Heart right ventricle (tissue), 16 donors: Measurements from ENCODE around the gene INSRR. TPM values are rescaled to one million over a fixed set of nuclear protein-coding genes. Genes with fewer than 3 reads are reported as not detected.

Experiments
- ATAC-seq, 8 donors: fragments of 200-7000 bp; cut with Tn5 transposase; one replicate each; pipeline ENCODE4 v1.9.1; 2020; ENCODE audit warnings: mild to moderate bottlenecking in 8 of 8, moderate library complexity in 8 of 8, moderate number of reproducible peaks in 1 of 8
- DNase-seq, 2 donors: peaks; one replicate each; pipeline ENCODE4 v3.0.0-alpha.2; 2020
- H3K27ac ChIP-seq, 10 donors: fragments of 200-600 bp; sonication (generic) in 2 of 10; one replicate each; pipeline versions ENCODE4 v1.5.0 to v1.8.0; 2020 to 2022; ENCODE audit warnings: mild to moderate bottlenecking in 3 of 10
- H3K27me3 ChIP-seq, 7 donors: fragments of 200-600 bp; one replicate each; pipeline ENCODE4 v1.8.0; 2021 to 2022; ENCODE audit warnings: mild to moderate bottlenecking in 2 of 7
- H3K36me3 ChIP-seq, 9 donors: fragments of 200-600 bp; sonication (generic) in 1 of 9; one replicate each; pipeline versions ENCODE4 v1.5.0 to v1.8.0; 2020 to 2022; ENCODE audit warnings: mild to moderate bottlenecking in 2 of 9
- H3K4me1 ChIP-seq, 9 donors: fragments of 200-600 bp; sonication (generic) in 1 of 9; one replicate each; pipeline versions ENCODE4 v1.5.0 to v1.8.0; 2020 to 2022; ENCODE audit warnings: mild to moderate bottlenecking in 4 of 9
- H3K4me3 ChIP-seq, 10 donors: fragments of 200-600 bp; sonication (generic) in 2 of 10; one replicate each; pipeline versions ENCODE4 v1.5.0 to v1.8.0; 2020 to 2022; ENCODE audit warnings: mild to moderate bottlenecking in 7 of 10, moderate library complexity in 2 of 10
- H3K9me3 ChIP-seq, 11 donors: fragments of 200-600 bp in 10 of 11; sonication (generic) in 2 of 11; one replicate each; pipeline versions ENCODE4 v1.5.0 to v1.8.0; 2013 to 2022; ENCODE audit warnings: mild to moderate bottlenecking in 2 of 11, control low read depth in 1 of 11, moderate library complexity in 1 of 11
- WGBS, 2 donors: extraction: QIAGEN DNeasy Blood & Tissue Kit; methylation state at CpG; one replicate each; pipeline ENCODE4 v1.1.7; 2013; ENCODE audit warnings: inconsistent platforms in 1 of 2; 5-methylcytosine and 5-hydroxymethylcytosine counted together
- intact Hi-C, 10 donors: fragments of 100-400 bp; cut with DNase I; formaldehyde crosslinking; loops; one replicate each; pipeline versions ENCODE4 v1.11.1 to v1.14.2; 2022
- polyA plus RNA-seq, 2 donors: library from polyadenylated mRNA; stranded (reverse); fragments of 200-250 nt; gene quantifications; one replicate each; pipeline ENCODE4 v1.2.3, GENCODE V29; 2013
- total RNA-seq, 10 donors: library from RNA; stranded (reverse); fragmentation: NEBNext Ultra II Directional in 3 of 10; extraction: Animal tissue kit (Norgen Biotek cat#: 25700) in 3 of 10; gene quantifications; one replicate each; pipeline versions ENCODE4 v1.2.1 to v1.2.4, GENCODE V29; 2021 to 2023
- TF ChIP-seq, protein P1 (sequence below), 9 donors: fragments of 200-600 bp; sonication (generic) in 2 of 9; IDR thresholded peaks; one replicate each; pipeline versions ENCODE4 v1.5.0 to v1.8.0; 2021 to 2022; ENCODE audit warnings: antibody characterized with exemption in 9 of 9, mild to moderate bottlenecking in 5 of 9, moderate library complexity in 1 of 9
- donor health status: Arrhythmogenic right ventricular cardiomyopathy.
- donor health status: ischemic (EF 13 %, LVEDD 7.1; RV severe dilation, severe dysfunction).
- donor health status: healthy with polysubstance abuse.
- donor health status: DM: no; HTN: yes; CAD: no.
- donor health status: DM: no; HTN: no; CAD: no.
- donor health status: ischemic (EF 25% LVEDD 6.9; RV normal size, moderate dysfunction).
- donor health status: ischemic (EF 25% LVEDD 5.7; RV mildly dilated, moderate dysfunction).
- donor health status: healthy.
- donor health status: DM: yes; HTN: yes; CAD: no.
- donor health status: Ischemic cardiomyopathy.
- donor health status: ischemic (EF 35%, LVEDD 5.7; RV mildly dilated, moderate dysfunction).
- donor health status: nonischemic (EF 11% LVEDD 7.7; RV severe dilation, severe dysfunction).
- donor health status: DM: yes; HTN: yes; CAD: no.
- donor health status: PGD.
- donor health status: ischemic (EF 29% LVEDD 5.4; RV normal size, mild dysfunction).
- donor health status: nonischemic (EF 23%, LVEDD 6.1; RV moderate dilation, normal function).

Gene INSRR
- total and polyA plus RNA-seq, 12 donors: 0.01 to 0.80 (median 0.07) TPM

DNA sequence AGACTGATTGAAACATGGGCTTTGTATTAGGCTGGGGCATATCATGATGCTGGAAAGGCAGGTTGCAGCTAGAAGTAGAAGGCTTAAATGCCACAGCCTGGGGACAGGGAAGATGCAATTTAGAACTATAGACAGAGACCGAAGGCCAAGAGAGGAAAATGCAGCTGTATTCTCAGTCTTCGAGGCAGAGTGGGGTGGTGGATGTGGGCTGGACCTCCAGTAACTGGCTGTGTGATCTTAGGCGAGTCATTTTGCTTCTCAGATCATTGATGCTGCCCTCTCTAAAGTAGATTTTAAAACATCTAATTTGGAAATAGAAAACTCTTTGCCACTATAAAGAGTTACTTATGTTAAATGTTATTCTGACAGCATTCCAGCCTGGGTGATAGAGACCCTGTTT, 24.6 kb downstream of the INSRR start:
- Histone ChIP-seq H3K4me3 (no peak overlapping the region), H3K4me1 (peaks cover 0 to 5% (median 0%) of the 10 kb centered on the region in 9 donors), H3K27me3 (peaks cover 0 to 34% (median 11%) of the 10 kb centered on the region in 7 donors), H3K9me3 (no peaks in the 10 kb centered on the region), H3K36me3 (no peaks in the 10 kb centered on the region), H3K27ac (no peak overlapping the region)
- TF ChIP-seq, protein P1, sequence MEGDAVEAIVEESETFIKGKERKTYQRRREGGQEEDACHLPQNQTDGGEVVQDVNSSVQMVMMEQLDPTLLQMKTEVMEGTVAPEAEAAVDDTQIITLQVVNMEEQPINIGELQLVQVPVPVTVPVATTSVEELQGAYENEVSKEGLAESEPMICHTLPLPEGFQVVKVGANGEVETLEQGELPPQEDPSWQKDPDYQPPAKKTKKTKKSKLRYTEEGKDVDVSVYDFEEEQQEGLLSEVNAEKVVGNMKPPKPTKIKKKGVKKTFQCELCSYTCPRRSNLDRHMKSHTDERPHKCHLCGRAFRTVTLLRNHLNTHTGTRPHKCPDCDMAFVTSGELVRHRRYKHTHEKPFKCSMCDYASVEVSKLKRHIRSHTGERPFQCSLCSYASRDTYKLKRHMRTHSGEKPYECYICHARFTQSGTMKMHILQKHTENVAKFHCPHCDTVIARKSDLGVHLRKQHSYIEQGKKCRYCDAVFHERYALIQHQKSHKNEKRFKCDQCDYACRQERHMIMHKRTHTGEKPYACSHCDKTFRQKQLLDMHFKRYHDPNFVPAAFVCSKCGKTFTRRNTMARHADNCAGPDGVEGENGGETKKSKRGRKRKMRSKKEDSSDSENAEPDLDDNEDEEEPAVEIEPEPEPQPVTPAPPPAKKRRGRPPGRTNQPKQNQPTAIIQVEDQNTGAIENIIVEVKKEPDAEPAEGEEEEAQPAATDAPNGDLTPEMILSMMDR (IDR thresholded peaks at IDR 0.05): no peak
- intact Hi-C loops: loop anchor here in 4 of 10 donors (2.0 to 10.0 kb wide), 4 partner anchors 50 to 93 kb away; partner anchors contain the start of gene LRRC71 (in 1 of the 4)
- no peak for ATAC-seq
- WGBS, 2 donors: 81 to 84% methylated on average over 3 of the region's 3 CpGs
- no peak for DNase-seq

DNA sequence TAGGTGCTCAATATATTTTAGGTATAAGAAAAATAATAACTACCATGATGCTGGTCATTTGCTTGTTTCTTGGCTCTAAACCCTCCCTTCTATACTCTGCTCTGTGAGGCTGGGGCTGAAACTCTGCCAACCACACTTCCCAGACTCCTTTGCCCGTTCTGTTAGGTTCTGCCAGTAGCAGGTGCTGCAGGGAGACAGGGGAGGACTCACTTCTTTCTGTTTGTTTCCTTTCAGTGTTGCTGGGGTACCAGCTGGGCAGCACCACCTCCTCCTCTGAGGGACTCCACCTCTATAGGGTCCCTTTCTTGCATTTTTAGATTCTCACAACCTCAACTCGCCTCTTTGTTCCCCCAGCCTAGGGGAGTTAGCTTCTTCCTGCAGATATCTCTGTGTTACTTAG, 25.3 kb downstream of the INSRR start:
- no peaks in the 10 kb centered on the region for H3K9me3 ChIP-seq
- no peak for DNase-seq
- H3K36me3 ChIP-seq: no peaks in the 10 kb centered on the region
- intact Hi-C loops: loop anchor here in 4 of 10 donors (2.0 to 10.0 kb wide), 4 partner anchors 51 to 94 kb away; partner anchors contain the start of gene LRRC71 (in 1 of the 4)
- peak in 3 of 8 donors; percentile 47 to 58 (median 49) for ATAC-seq
- 48 to 57% methylated on average over 2 of the region's 2 CpGs for WGBS, 2 donors
- H3K4me3 ChIP-seq: no peak overlapping the region
- peaks cover 0 to 28% (median 7%) of the 10 kb centered on the region in 7 donors for H3K27me3 ChIP-seq
- H3K27ac ChIP-seq: no peak overlapping the region
- TF ChIP-seq, protein P1 (IDR thresholded peaks at IDR 0.05): no peak
- H3K4me1 ChIP-seq: no peaks in the 10 kb centered on the region

DNA sequence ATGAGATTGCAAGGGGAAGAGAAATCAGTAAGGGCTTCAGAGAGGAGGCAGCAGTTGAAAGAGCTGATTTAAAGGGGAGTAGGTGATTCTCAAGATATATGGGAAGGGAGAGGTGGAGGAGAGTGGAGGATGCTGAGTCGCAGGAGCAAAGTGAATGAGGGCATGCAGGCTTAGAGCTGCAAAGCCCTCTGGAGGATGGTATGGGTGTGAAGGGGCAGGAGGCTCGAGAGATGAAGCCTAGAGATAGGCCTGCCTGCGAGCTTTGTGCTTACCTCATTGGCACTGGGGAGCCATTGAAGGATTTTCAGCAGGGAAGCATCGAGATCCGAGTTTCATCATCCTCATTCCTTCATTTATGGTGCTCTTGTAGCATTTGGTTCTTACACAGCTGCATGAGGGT, 26.5 kb downstream of the INSRR start:
- intact Hi-C loops: loop anchor here in 3 of 10 donors (5.0 to 10.0 kb wide), 3 partner anchors 52 to 95 kb away; partner anchors contain the start of gene LRRC71 (in 1 of the 3)
- DNase-seq (no peak), ATAC-seq (no peak)
- Histone ChIP-seq H3K9me3 (no peaks in the 10 kb centered on the region), H3K27me3 (peaks cover 0 to 23% (median 0%) of the 10 kb centered on the region in 7 donors), H3K4me1 (no peaks in the 10 kb centered on the region), H3K36me3 (no peaks in the 10 kb centered on the region), H3K27ac (no peak overlapping the region), H3K4me3 (no peak overlapping the region)
- 60 to 63% methylated on average over 5 of the region's 5 CpGs for WGBS, 2 donors
- TF ChIP-seq, protein P1 (IDR thresholded peaks at IDR 0.05): no peak

DNA sequence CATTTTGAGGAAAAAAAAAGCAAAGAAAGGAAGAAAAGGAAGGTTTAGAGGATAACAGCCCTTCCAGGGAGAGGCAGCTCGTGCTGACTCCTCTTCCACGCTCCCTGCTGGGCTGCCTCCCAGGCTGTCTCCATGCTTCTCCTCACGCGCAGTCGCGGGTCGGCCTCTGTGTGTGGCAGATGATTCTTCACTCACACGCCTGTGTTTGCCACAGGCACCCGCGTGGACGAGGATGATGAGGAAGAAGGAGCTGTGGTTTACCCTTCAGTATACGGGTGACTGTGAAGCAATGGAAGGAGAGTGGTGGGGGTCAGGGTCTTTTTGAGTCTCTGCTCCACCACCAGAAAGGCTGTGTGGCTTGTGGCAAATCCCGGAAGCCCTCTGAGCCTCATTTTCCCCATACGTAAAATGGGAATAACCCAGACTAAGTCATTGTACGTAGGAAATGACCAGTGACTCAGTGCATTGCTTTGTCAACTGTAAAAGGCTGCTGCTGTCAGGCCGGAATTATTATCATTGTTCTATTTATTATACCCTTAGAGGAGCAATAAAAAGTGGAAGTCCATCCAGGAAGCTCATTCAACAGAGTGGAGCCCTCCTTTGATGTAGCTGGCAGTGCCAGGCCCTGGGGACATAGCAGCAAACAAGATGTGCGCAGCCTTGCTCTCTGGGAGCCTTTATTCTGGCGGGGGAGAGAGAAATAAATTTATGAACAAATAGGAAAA, 30.4 kb downstream of the INSRR start:
- Histone ChIP-seq H3K4me1 (no peaks in the 10 kb centered on the region), H3K4me3 (no peak overlapping the region), H3K27me3 (peaks cover 0 to 7% (median 0%) of the 10 kb centered on the region in 7 donors), H3K27ac (no peak overlapping the region), H3K9me3 (no peaks in the 10 kb centered on the region), H3K36me3 (no peaks in the 10 kb centered on the region)
- ATAC-seq (no peak), DNase-seq (no peak)
- TF ChIP-seq, protein P1 (IDR thresholded peaks at IDR 0.05): no peak
- WGBS, 2 donors: 76 to 77% methylated on average over 18 of the region's 18 CpGs
- intact Hi-C loops: no loop called here
